ENCODE results near the gene MESD.

Gene MESD

GRCh38 chr15:81014446-81015093 is 25.0 kb upstream of the MESD start:
- no peaks in the 10 kb centered on the region for H3K36me3 ChIP-seq (ENCODE audit: control insufficient read depth in 1 of 2, insufficient read depth in 2 of 2, low read length in 2 of 2)
- H3K4me1 ChIP-seq (ENCODE audit: control insufficient read depth in 1 of 2, insufficient read depth in 2 of 2, low read length in 2 of 2), result peaks cover 0 to 3% of the 10 kb centered on the region in 2 donors
- no peak overlapping the region for H3K9ac ChIP-seq (ENCODE audit: low read depth in 1 of 2, low read length in 2 of 2)
- H3K4me3 ChIP-seq (ENCODE audit: low read depth in 1 of 2, low read length in 2 of 2), result no peak overlapping the region
- H3K9me3 ChIP-seq (ENCODE audit: control insufficient read depth in 1 of 2, low read length in 2 of 2), result no peaks in the 10 kb centered on the region
- no peaks in the 10 kb centered on the region for H3K27me3 ChIP-seq (ENCODE audit: control insufficient read depth in 1 of 2, insufficient read depth in 2 of 2, low read length in 2 of 2)
- no peak overlapping the region for H3K27ac ChIP-seq (ENCODE audit: low read depth, low read length)

DNA sequence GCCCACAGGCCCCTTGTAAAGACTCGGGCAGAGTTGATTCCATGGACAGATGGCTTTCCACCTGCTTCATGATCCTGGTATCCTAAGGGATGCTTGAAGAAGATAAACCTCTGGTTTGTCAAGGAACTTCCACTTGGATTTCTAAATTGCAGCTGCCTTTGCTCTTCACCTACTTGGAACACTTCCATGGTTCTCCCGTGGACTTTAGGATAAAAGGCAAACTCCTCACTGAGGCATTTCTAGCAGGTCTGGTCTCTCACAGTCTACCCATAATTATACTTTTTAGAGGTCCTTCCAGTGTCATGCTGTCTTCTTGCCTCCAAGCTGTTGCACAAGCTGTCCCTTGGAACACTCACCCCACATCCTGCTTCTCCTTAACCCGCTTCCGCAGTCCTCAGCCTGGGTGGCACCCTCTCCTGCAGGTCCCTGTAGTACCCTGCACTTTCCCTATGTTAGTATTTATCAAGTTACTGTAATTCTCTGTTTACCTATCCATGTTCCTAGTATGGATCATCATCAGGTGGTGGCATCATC is 23.8 kb upstream of the MESD start:
- no peak overlapping the region for H3K4me3 ChIP-seq (ENCODE audit: low read depth in 1 of 2, low read length in 2 of 2)
- H3K9me3 ChIP-seq (ENCODE audit: control insufficient read depth in 1 of 2, low read length in 2 of 2), result no peaks in the 10 kb centered on the region
- no peak overlapping the region for H3K27ac ChIP-seq (ENCODE audit: low read depth, low read length)
- no peaks in the 10 kb centered on the region for H3K36me3 ChIP-seq (ENCODE audit: control insufficient read depth in 1 of 2, insufficient read depth in 2 of 2, low read length in 2 of 2)
- no peak overlapping the region for H3K9ac ChIP-seq (ENCODE audit: low read depth in 1 of 2, low read length in 2 of 2)
- no peaks in the 10 kb centered on the region for H3K27me3 ChIP-seq (ENCODE audit: control insufficient read depth in 1 of 2, insufficient read depth in 2 of 2, low read length in 2 of 2)
- peaks cover 0 to 3% of the 10 kb centered on the region in 2 donors for H3K4me1 ChIP-seq (ENCODE audit: control insufficient read depth in 1 of 2, insufficient read depth in 2 of 2, low read length in 2 of 2)

DNA sequence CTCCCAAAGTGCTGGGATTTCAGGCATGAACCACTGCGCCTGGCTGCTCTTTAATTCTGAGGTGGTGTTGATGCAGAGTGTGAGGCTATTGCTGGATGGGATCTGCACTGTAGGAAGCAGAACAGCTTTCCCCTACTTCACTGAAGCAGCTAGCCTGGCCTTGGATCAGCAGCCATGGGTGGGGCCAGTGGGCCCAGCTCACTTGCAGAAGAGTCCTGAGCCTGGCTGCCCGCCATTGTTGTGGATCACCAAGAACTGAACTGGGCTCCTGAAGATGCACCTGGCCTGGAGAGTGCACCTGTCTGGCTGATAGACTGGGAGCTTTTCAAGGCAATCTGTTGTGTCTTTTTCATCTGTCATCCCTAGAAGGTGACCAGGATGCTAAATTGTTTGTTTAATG is 23.0 kb upstream of the MESD start:
- Histone ChIP-seq H3K4me3 (ENCODE audit: low read depth in 1 of 2, low read length in 2 of 2) (no peak overlapping the region), H3K27ac (ENCODE audit: low read depth, low read length) (no peak overlapping the region), H3K27me3 (ENCODE audit: control insufficient read depth in 1 of 2, insufficient read depth in 2 of 2, low read length in 2 of 2) (no peaks in the 10 kb centered on the region), H3K9me3 (ENCODE audit: control insufficient read depth in 1 of 2, low read length in 2 of 2) (no peaks in the 10 kb centered on the region), H3K4me1 (ENCODE audit: control insufficient read depth in 1 of 2, insufficient read depth in 2 of 2, low read length in 2 of 2) (peaks cover 0 to 3% of the 10 kb centered on the region in 2 donors), H3K9ac (ENCODE audit: low read depth in 1 of 2, low read length in 2 of 2) (no peak overlapping the region), H3K36me3 (ENCODE audit: control insufficient read depth in 1 of 2, insufficient read depth in 2 of 2, low read length in 2 of 2) (no peaks in the 10 kb centered on the region)

- H3K4me3 ChIP-seq (ENCODE audit: low read depth in 1 of 2, low read length in 2 of 2), result no peak overlapping the region
- no peaks in the 10 kb centered on the region for H3K9me3 ChIP-seq (ENCODE audit: control insufficient read depth in 1 of 2, low read length in 2 of 2)
- H3K4me1 ChIP-seq (ENCODE audit: control insufficient read depth in 1 of 2, insufficient read depth in 2 of 2, low read length in 2 of 2), result peaks cover 0 to 3% of the 10 kb centered on the region in 2 donors
- no peak overlapping the region for H3K27ac ChIP-seq (ENCODE audit: low read depth, low read length)
- H3K36me3 ChIP-seq (ENCODE audit: control insufficient read depth in 1 of 2, insufficient read depth in 2 of 2, low read length in 2 of 2), result no peaks in the 10 kb centered on the region
- H3K27me3 ChIP-seq (ENCODE audit: control insufficient read depth in 1 of 2, insufficient read depth in 2 of 2, low read length in 2 of 2), result no peaks in the 10 kb centered on the region
- no peak overlapping the region for H3K9ac ChIP-seq (ENCODE audit: low read depth in 1 of 2, low read length in 2 of 2)
Measured at GRCh38 chr15:81011593-81011992, 22.0 kb upstream of the MESD start.

DNA sequence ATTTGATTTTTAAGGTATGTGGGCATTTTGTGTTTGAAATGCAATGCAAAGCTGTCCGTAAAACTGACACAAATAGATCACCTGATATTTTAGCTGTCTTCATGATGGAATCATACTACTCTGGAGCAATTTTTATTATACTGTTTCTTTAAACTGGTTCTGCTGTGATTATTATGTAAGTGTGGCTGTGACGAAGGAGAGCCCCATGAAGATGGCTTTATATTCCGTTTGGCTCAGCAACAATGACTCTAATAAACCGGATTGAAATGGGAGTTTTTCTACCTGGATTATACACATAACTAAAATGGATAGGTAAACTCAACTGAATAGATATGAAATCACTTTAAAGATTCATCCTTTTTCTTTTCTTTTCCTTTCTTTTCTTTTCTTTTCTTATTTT is 20.5 kb upstream of the MESD start:
- Histone ChIP-seq H3K9me3 (ENCODE audit: control insufficient read depth in 1 of 2, low read length in 2 of 2) (no peaks in the 10 kb centered on the region), H3K36me3 (ENCODE audit: control insufficient read depth in 1 of 2, insufficient read depth in 2 of 2, low read length in 2 of 2) (no peaks in the 10 kb centered on the region), H3K27ac (ENCODE audit: low read depth, low read length) (no peak overlapping the region), H3K27me3 (ENCODE audit: control insufficient read depth in 1 of 2, insufficient read depth in 2 of 2, low read length in 2 of 2) (no peaks in the 10 kb centered on the region), H3K4me1 (ENCODE audit: control insufficient read depth in 1 of 2, insufficient read depth in 2 of 2, low read length in 2 of 2) (peaks cover 0 to 3% of the 10 kb centered on the region in 2 donors), H3K9ac (ENCODE audit: low read depth in 1 of 2, low read length in 2 of 2) (no peak overlapping the region), H3K4me3 (ENCODE audit: low read depth in 1 of 2, low read length in 2 of 2) (no peak overlapping the region)

- H3K4me1 ChIP-seq (ENCODE audit: control insufficient read depth in 1 of 2, insufficient read depth in 2 of 2, low read length in 2 of 2), result peaks cover 0 to 4% of the 10 kb centered on the region in 2 donors
- H3K9me3 ChIP-seq (ENCODE audit: control insufficient read depth in 1 of 2, low read length in 2 of 2), result no peaks in the 10 kb centered on the region
- H3K9ac ChIP-seq (ENCODE audit: low read depth in 1 of 2, low read length in 2 of 2), result no peak overlapping the region
- no peaks in the 10 kb centered on the region for H3K27me3 ChIP-seq (ENCODE audit: control insufficient read depth in 1 of 2, insufficient read depth in 2 of 2, low read length in 2 of 2)
- H3K36me3 ChIP-seq (ENCODE audit: control insufficient read depth in 1 of 2, insufficient read depth in 2 of 2, low read length in 2 of 2), result no peaks in the 10 kb centered on the region
- no peak overlapping the region for H3K4me3 ChIP-seq (ENCODE audit: low read depth in 1 of 2, low read length in 2 of 2)
- H3K27ac ChIP-seq (ENCODE audit: low read depth, low read length), result no peak overlapping the region
Measured at GRCh38 chr15:81008312-81008711, 18.7 kb upstream of the MESD start.

- Histone ChIP-seq H3K4me3 (ENCODE audit: low read depth in 1 of 2, low read length in 2 of 2) (no peak overlapping the region), H3K27me3 (ENCODE audit: control insufficient read depth in 1 of 2, insufficient read depth in 2 of 2, low read length in 2 of 2) (no peaks in the 10 kb centered on the region), H3K36me3 (ENCODE audit: control insufficient read depth in 1 of 2, insufficient read depth in 2 of 2, low read length in 2 of 2) (peaks cover 0 to 7% of the 10 kb centered on the region in 2 donors), H3K27ac (ENCODE audit: low read depth, low read length) (no peak overlapping the region), H3K9me3 (ENCODE audit: control insufficient read depth in 1 of 2, low read length in 2 of 2) (no peaks in the 10 kb centered on the region), H3K4me1 (ENCODE audit: control insufficient read depth in 1 of 2, insufficient read depth in 2 of 2, low read length in 2 of 2) (peaks cover 5 to 11% of the 10 kb centered on the region in 2 donors), H3K9ac (ENCODE audit: low read depth in 1 of 2, low read length in 2 of 2) (no peak overlapping the region)
Measured at GRCh38 chr15:81007428-81008064, 17.9 kb upstream of the MESD start.

DNA sequence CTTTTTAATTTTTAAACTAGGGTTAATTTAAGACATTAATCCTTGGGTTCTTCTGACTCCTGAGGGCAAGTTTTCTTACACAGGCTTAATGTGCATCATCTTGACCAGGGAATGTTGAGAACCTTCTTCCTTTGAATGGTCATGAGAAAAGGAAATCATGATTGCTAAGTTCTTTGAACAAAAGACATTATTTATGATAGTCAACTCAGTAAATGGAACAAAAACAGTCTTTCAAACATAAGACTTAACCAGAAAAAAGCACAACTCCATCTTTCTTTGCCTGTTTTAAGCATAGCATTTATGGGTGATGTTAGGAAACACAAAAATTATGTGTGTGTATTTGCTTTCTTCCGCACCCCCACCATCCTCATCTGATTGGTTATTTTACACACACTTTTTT is 16.5 kb upstream of the MESD start:
- H3K4me1 ChIP-seq (ENCODE audit: control insufficient read depth in 1 of 2, insufficient read depth in 2 of 2, low read length in 2 of 2), result peaks cover 8 to 12% of the 10 kb centered on the region in 2 donors
- H3K27me3 ChIP-seq (ENCODE audit: control insufficient read depth in 1 of 2, insufficient read depth in 2 of 2, low read length in 2 of 2), result no peaks in the 10 kb centered on the region
- no peaks in the 10 kb centered on the region for H3K9me3 ChIP-seq (ENCODE audit: control insufficient read depth in 1 of 2, low read length in 2 of 2)
- H3K9ac ChIP-seq (ENCODE audit: low read depth in 1 of 2, low read length in 2 of 2), result no peak overlapping the region
- no peak overlapping the region for H3K27ac ChIP-seq (ENCODE audit: low read depth, low read length)
- peaks cover 0 to 7% of the 10 kb centered on the region in 2 donors for H3K36me3 ChIP-seq (ENCODE audit: control insufficient read depth in 1 of 2, insufficient read depth in 2 of 2, low read length in 2 of 2)
- no peak overlapping the region for H3K4me3 ChIP-seq (ENCODE audit: low read depth in 1 of 2, low read length in 2 of 2)

- peaks cover 13 to 22% of the 10 kb centered on the region in 2 donors for H3K4me1 ChIP-seq (ENCODE audit: control insufficient read depth in 1 of 2, insufficient read depth in 2 of 2, low read length in 2 of 2)
- H3K27ac ChIP-seq (ENCODE audit: low read depth, low read length), result no peak overlapping the region
- H3K36me3 ChIP-seq (ENCODE audit: control insufficient read depth in 1 of 2, insufficient read depth in 2 of 2, low read length in 2 of 2), result peaks cover 0 to 7% of the 10 kb centered on the region in 2 donors
- H3K9ac ChIP-seq (ENCODE audit: low read depth in 1 of 2, low read length in 2 of 2), result no peak overlapping the region
- no peaks in the 10 kb centered on the region for H3K9me3 ChIP-seq (ENCODE audit: control insufficient read depth in 1 of 2, low read length in 2 of 2)
- peak overlapping the region in 1 of 2 donors; percentile 90 for H3K4me3 ChIP-seq (ENCODE audit: low read depth in 1 of 2, low read length in 2 of 2)
- no peaks in the 10 kb centered on the region for H3K27me3 ChIP-seq (ENCODE audit: control insufficient read depth in 1 of 2, insufficient read depth in 2 of 2, low read length in 2 of 2)
Measured at GRCh38 chr15:81003097-81003350, 13.4 kb upstream of the MESD start.

- peak overlapping the region; percentile 90 for H3K4me3 ChIP-seq (ENCODE audit: low read depth in 1 of 2, low read length in 2 of 2)
- peaks cover 13 to 22% of the 10 kb centered on the region in 2 donors for H3K4me1 ChIP-seq (ENCODE audit: control insufficient read depth in 1 of 2, insufficient read depth in 2 of 2, low read length in 2 of 2)
- H3K27ac ChIP-seq (ENCODE audit: low read depth, low read length), result peak overlapping the region; percentile 97
- H3K27me3 ChIP-seq (ENCODE audit: control insufficient read depth in 1 of 2, insufficient read depth in 2 of 2, low read length in 2 of 2), result no peaks in the 10 kb centered on the region
- H3K9ac ChIP-seq (ENCODE audit: low read depth in 1 of 2, low read length in 2 of 2), result peak overlapping the region; percentile 51 to 96
- peaks cover 0 to 7% of the 10 kb centered on the region in 2 donors for H3K36me3 ChIP-seq (ENCODE audit: control insufficient read depth in 1 of 2, insufficient read depth in 2 of 2, low read length in 2 of 2)
- no peaks in the 10 kb centered on the region for H3K9me3 ChIP-seq (ENCODE audit: control insufficient read depth in 1 of 2, low read length in 2 of 2)
Measured at GRCh38 chr15:81002331-81003096, 12.9 kb upstream of the MESD start.
